H9 (cell line): ENCODE measurements around the gene MOV10. TPM values are rescaled to one million over a fixed set of nuclear protein-coding genes. Genes with fewer than 3 reads are reported as not detected.

ENCODE experiments used
- DNase-seq: peaks from one replicate; pipeline ENCODE4 v3.0.0-alpha.2; 2017
- H2AFZ ChIP-seq: one replicate; pipeline ENCODE4 v1.6.1; 2013; ENCODE audit warnings: mild to moderate bottlenecking, low read length, control low read depth, moderate library complexity
- H2AK5ac ChIP-seq: 2 replicates; pipeline ENCODE4 v1.6.1; 2013; ENCODE audit warnings: low read length, control low read depth, mixed read lengths; ENCODE audit not compliant: insufficient read length
- H2BK120ac ChIP-seq: one replicate; pipeline ENCODE4 v1.6.1; 2013; ENCODE audit warnings: low read depth, mild to moderate bottlenecking, low read length, control low read depth, inconsistent platforms; ENCODE audit not compliant: poor library complexity, severe bottlenecking
- H2BK12ac ChIP-seq: 2 replicates; pipeline ENCODE4 v1.6.1; 2013; ENCODE audit warnings: low read length, control low read depth, mixed read lengths, low read depth; ENCODE audit not compliant: insufficient read length
- H2BK15ac ChIP-seq: 2 replicates; pipeline ENCODE4 v1.6.1; 2013; ENCODE audit warnings: low read depth, low read length, control low read depth
- H2BK20ac ChIP-seq: one replicate; pipeline ENCODE4 v1.6.1; 2013; ENCODE audit warnings: low read depth, mild to moderate bottlenecking, low read length, control low read depth, inconsistent platforms; ENCODE audit not compliant: poor library complexity, severe bottlenecking
- H2BK5ac ChIP-seq: 2 replicates; pipeline ENCODE4 v1.6.1; 2013; ENCODE audit warnings: low read length, control low read depth, mixed read lengths; ENCODE audit not compliant: insufficient read length
- H3K14ac ChIP-seq: 2 replicates; pipeline ENCODE4 v1.6.1; 2013; ENCODE audit warnings: low read length, control low read depth; ENCODE audit not compliant: insufficient read depth
- H3K18ac ChIP-seq: 2 replicates; pipeline ENCODE4 v1.6.1; 2013; ENCODE audit warnings: low read depth, mild to moderate bottlenecking, mixed read lengths, low read length, control low read depth; ENCODE audit not compliant: insufficient read length
- H3K23ac ChIP-seq: 2 replicates; pipeline ENCODE4 v1.6.1; 2013; ENCODE audit warnings: low read length, control low read depth, mixed read lengths, low read depth; ENCODE audit not compliant: insufficient read length
- H3K23me2 ChIP-seq: 2 replicates; pipeline ENCODE4 v1.6.1; 2013; ENCODE audit warnings: low read depth, mild to moderate bottlenecking, mixed read lengths, low read length, control low read depth; ENCODE audit not compliant: insufficient read length, poor library complexity, severe bottlenecking
- H3K27ac ChIP-seq: 2 replicates; pipeline ENCODE4 v1.5.1; 2013; ENCODE audit warnings: low read length, control low read depth, mixed read lengths, low read depth; ENCODE audit not compliant: insufficient read length
- H3K27me3 ChIP-seq: 2 replicates; pipeline ENCODE4 v1.6.1; 2013; ENCODE audit warnings: low read length, control low read depth, inconsistent platforms; ENCODE audit not compliant: insufficient read depth
- H3K4ac ChIP-seq: 2 replicates; pipeline ENCODE4 v1.6.1; 2013; ENCODE audit warnings: low read depth, mild to moderate bottlenecking, control low read depth, inconsistent platforms, low read length, moderate library complexity
- H3K4me1 ChIP-seq: 2 replicates; pipeline ENCODE4 v1.6.1; 2013; ENCODE audit warnings: low read length, control low read depth, inconsistent platforms; ENCODE audit not compliant: insufficient read depth
- H3K4me2 ChIP-seq: 2 replicates; pipeline ENCODE4 v1.6.1; 2013; ENCODE audit warnings: low read length, control low read depth, mixed read lengths; ENCODE audit not compliant: insufficient read length, insufficient read depth
- H3K56ac ChIP-seq: 2 replicates; pipeline ENCODE4 v1.6.1; 2013; ENCODE audit warnings: low read depth, mild to moderate bottlenecking, mixed read lengths, low read length, control low read depth; ENCODE audit not compliant: insufficient read length
- H3K79me1 ChIP-seq: 2 replicates; pipeline ENCODE4 v1.6.1; 2013; ENCODE audit warnings: low read depth, mild to moderate bottlenecking, moderate library complexity, low read length, control low read depth, inconsistent platforms; ENCODE audit not compliant: insufficient read depth, poor library complexity, severe bottlenecking
- H3K79me2 ChIP-seq: 2 replicates; pipeline ENCODE4 v1.6.1; 2013; ENCODE audit warnings: low read length, control low read depth, inconsistent platforms; ENCODE audit not compliant: insufficient read depth
- H3K9ac ChIP-seq: 2 replicates; pipeline ENCODE4 v1.6.1; 2013; ENCODE audit warnings: low read length, control low read depth, mixed read lengths; ENCODE audit not compliant: insufficient read length; ENCODE audit errors: extremely low read depth
- H3K9me3 ChIP-seq: one replicate; pipeline ENCODE4 v1.6.1; 2013; ENCODE audit warnings: low read depth, low read length, inconsistent platforms; ENCODE audit not compliant: control insufficient read depth
- H3T11ph ChIP-seq: one replicate; pipeline ENCODE4 v1.6.1; 2013; ENCODE audit warnings: mild to moderate bottlenecking, low read length, control low read depth, inconsistent platforms
- H4K20me1 ChIP-seq: one replicate; pipeline ENCODE4 v1.6.1; 2013; ENCODE audit not compliant: control insufficient read depth, insufficient read length, insufficient read depth
- H4K5ac ChIP-seq: 2 replicates; pipeline ENCODE4 v1.6.1; 2013; ENCODE audit warnings: low read depth, mild to moderate bottlenecking, mixed read lengths, low read length, control low read depth; ENCODE audit not compliant: insufficient read length
- H4K8ac ChIP-seq: replicated peaks from 2 replicates; pipeline ENCODE4 v1.6.1; 2013; ENCODE audit warnings: low read length, control low read depth, mixed read lengths, low read depth; ENCODE audit not compliant: insufficient read length
- H4K91ac ChIP-seq: 2 replicates; pipeline ENCODE4 v1.6.1; 2013; ENCODE audit warnings: low read depth, mild to moderate bottlenecking, moderate library complexity, mixed read lengths, low read length, control low read depth; ENCODE audit not compliant: insufficient read length
- H3K27ac Mint-ChIP-seq, 3 experiments: 2 replicates in 2 of 3; 3 replicates in 1 of 3; pipeline ENCODE4 v1.8.0; 2020 to 2021; ENCODE audit warnings: mixed read lengths in 3 of 3, mild to moderate bottlenecking in 1 of 3, moderate library complexity in 1 of 3
- H3K27me3 Mint-ChIP-seq: 2 replicates; pipeline ENCODE4 v1.8.0; 2021; ENCODE audit warnings: low read depth, mild to moderate bottlenecking, moderate library complexity, mixed read lengths
- H3K36me3 Mint-ChIP-seq, 3 experiments: 2 replicates in 2 of 3; 3 replicates in 1 of 3; pipeline ENCODE4 v1.8.0; 2020 to 2021; ENCODE audit warnings: low read depth in 3 of 3, mixed read lengths in 3 of 3; ENCODE audit not compliant: insufficient read depth in 1 of 3
- H3K4me1 Mint-ChIP-seq, 2 experiments: 2 replicates each; pipeline ENCODE4 v1.8.0; 2020; ENCODE audit warnings: mixed read lengths in 2 of 2
- H3K4me3 Mint-ChIP-seq, 2 experiments: 2 replicates in 1 of 2; 3 replicates in 1 of 2; pipeline ENCODE4 v1.8.0; 2020 to 2021; ENCODE audit warnings: mild to moderate bottlenecking in 2 of 2, mixed read lengths in 2 of 2, moderate library complexity in 1 of 2
- H3K9me3 Mint-ChIP-seq, 2 experiments: 2 replicates in 1 of 2; 3 replicates in 1 of 2; pipeline ENCODE4 v1.8.0; 2020; ENCODE audit warnings: mild to moderate bottlenecking in 2 of 2, mixed read lengths in 2 of 2, moderate library complexity in 1 of 2
- CTCF ChIP-seq: fragments of 200-600 bp; sonication (generic); conservative IDR thresholded peaks from 3 replicates; pipeline ENCODE4 v1.8.0; 2021; ENCODE audit warnings: antibody characterized with exemption, mild to moderate bottlenecking
- WGBS: extraction: QIAGEN DNeasy Blood & Tissue Kit; methylation state at CpG from one replicate; pipeline ENCODE4 v1.1.7; 2013; ENCODE audit warnings: missing lambda C conversion rate, low lambda C conversion rate, mixed read lengths; ENCODE audit not compliant: insufficient read length; ENCODE audit errors: extremely low coverage; 5-methylcytosine and 5-hydroxymethylcytosine counted together
- total RNA-seq: library from RNA; stranded (reverse); gene quantifications from 2 replicates; pipeline ENCODE4 v1.2.1, GENCODE V29; 2021

The MOV10 gene
- total RNA-seq, 1 experiment from 2014 or later = 77.8 TPM

- no peak overlapping the region; a peak in 1 of 7 replicates for H3K27ac Mint-ChIP-seq
- H4K8ac ChIP-seq = no peak overlapping the region
Observed at GRCh38 chr1:112692681-112693080, 18.2 kb downstream of the MOV10 start.

More at GRCh38 chr1:112692681-112693080, 18.2 kb downstream of the MOV10 start:
- no peak for DNase-seq
- H3K79me2 ChIP-seq = no peaks in the 10 kb centered on the region
- no peak overlapping the region for H2AFZ ChIP-seq
- no peak overlapping the region for H3K23ac ChIP-seq
- no peaks in the 10 kb centered on the region for H3K9me3 ChIP-seq
- no peak overlapping the region for H2BK120ac ChIP-seq
- no peak overlapping the region for H3K18ac ChIP-seq
- no peak overlapping the region for H3K56ac ChIP-seq
- no peak overlapping the region for H3K14ac ChIP-seq
- no peak overlapping the region for H2BK15ac ChIP-seq
- H3K9me3 Mint-ChIP-seq = no peaks in the 10 kb centered on the region
- no peaks in the 10 kb centered on the region for H3K27me3 ChIP-seq
- no peak overlapping the region for H4K91ac ChIP-seq
- no peak overlapping the region for H4K5ac ChIP-seq
- no peak overlapping the region for H2BK20ac ChIP-seq
- H2BK5ac ChIP-seq = no peak overlapping the region
- H3K23me2 ChIP-seq = no peaks in the 10 kb centered on the region
- H2AK5ac ChIP-seq = no peak overlapping the region
- H3K27ac ChIP-seq = no peak overlapping the region
- H2BK12ac ChIP-seq = no peak overlapping the region
- no CpG with 5 or more reads among the region's 5 CpGs for WGBS
- H3K4me3 Mint-ChIP-seq = no peak overlapping the region
- no peak overlapping the region for H3K4me2 ChIP-seq
- H4K20me1 ChIP-seq = no peaks in the 10 kb centered on the region
- H3K4me1 ChIP-seq = no peaks in the 10 kb centered on the region
- no peak overlapping the region for H3K4ac ChIP-seq
- no peak overlapping the region for H3K9ac ChIP-seq
- H3K4me1 Mint-ChIP-seq = peaks cover 0 to 9% of the 10 kb centered on the region in 2 experiments; a peak in 2 of 4 replicates
- H3T11ph ChIP-seq = no peak overlapping the region
- peaks cover 27 to 66% (median 65%) of the 10 kb centered on the region in 3 experiments; a peak in 6 of 7 replicates for H3K36me3 Mint-ChIP-seq
- H3K79me1 ChIP-seq = no peaks in the 10 kb centered on the region
- H3K27me3 Mint-ChIP-seq = no peaks in the 10 kb centered on the region
- no peak for TF ChIP-seq CTCF
